GM23338 (cell line): ENCODE results near the gene HMCN2. TPM values are rescaled to one million over a fixed set of nuclear protein-coding genes. Genes with fewer than 3 reads are reported as not detected.

Source experiments
- ATAC-seq: fragments of 200-7000 bp; cut with Tn5 transposase; 3 replicates; pipeline ENCODE4 v1.9.1; 2020
- DNase-seq: peaks from one replicate; pipeline ENCODE4 v3.0.0-alpha.2; 2015; ENCODE audit warnings: low spot score
- H2AFZ ChIP-seq: fragments of 200-600 bp; sonication (generic); 2 replicates; pipeline ENCODE4 v1.8.0; 2016; ENCODE audit warnings: antibody characterized with exemption, mild to moderate bottlenecking, moderate library complexity
- H3F3A ChIP-seq: fragments of 200-600 bp; sonication (generic); replicated peaks from 2 replicates; pipeline ENCODE4 v1.8.0; 2017; ENCODE audit warnings: antibody characterized with exemption, mixed run types, low read depth
- H3K27ac ChIP-seq: fragments of 200-600 bp; sonication (generic); 2 replicates; pipeline ENCODE4 v1.6.1; 2016; ENCODE audit warnings: low read depth
- H3K27me3 ChIP-seq: fragments of 200-600 bp; sonication (generic); 2 replicates; pipeline ENCODE4 v1.8.0; 2016; ENCODE audit warnings: mild to moderate bottlenecking, mixed run types, moderate library complexity; ENCODE audit not compliant: insufficient read depth
- H3K36me3 ChIP-seq: fragments of 200-600 bp; sonication (generic); 2 replicates; pipeline ENCODE4 v1.8.0; 2016; ENCODE audit warnings: mild to moderate bottlenecking; ENCODE audit not compliant: insufficient read depth
- H3K4me1 ChIP-seq: fragments of 200-600 bp; sonication (generic); 2 replicates; pipeline ENCODE4 v1.8.0; 2016; ENCODE audit warnings: mild to moderate bottlenecking, moderate library complexity; ENCODE audit not compliant: insufficient read depth
- H3K4me2 ChIP-seq: fragments of 200-600 bp; sonication (generic); 2 replicates; pipeline ENCODE4 v1.7.1; 2017; ENCODE audit warnings: mixed run types
- H3K4me3 ChIP-seq: fragments of 200-600 bp; sonication (generic); 2 replicates; pipeline ENCODE4 v1.6.1; 2016; ENCODE audit warnings: mixed run types
- H3K79me2 ChIP-seq: fragments of 200-600 bp; sonication (generic); replicated peaks from 2 replicates; pipeline ENCODE4 v1.8.0; 2017; ENCODE audit warnings: mild to moderate bottlenecking; ENCODE audit not compliant: insufficient read depth
- H3K9me2 ChIP-seq: fragments of 200-600 bp; sonication (generic); 2 replicates; pipeline ENCODE4 v1.8.0; 2017; ENCODE audit not compliant: insufficient read depth
- H4K20me1 ChIP-seq: fragments of 200-600 bp; sonication (generic); replicated peaks from 2 replicates; pipeline ENCODE4 v1.8.0; 2017; ENCODE audit warnings: mild to moderate bottlenecking; ENCODE audit not compliant: insufficient read depth
- H3K27ac Mint-ChIP-seq: 2 replicates; pipeline ENCODE4 v1.8.0; 2020; ENCODE audit warnings: inconsistent platforms, mild to moderate bottlenecking, moderate library complexity, mixed read lengths
- H3K27me3 Mint-ChIP-seq: 3 replicates; pipeline ENCODE4 v1.8.0; 2022; ENCODE audit warnings: low read depth, mild to moderate bottlenecking, moderate library complexity, mixed read lengths, inconsistent platforms; ENCODE audit not compliant: insufficient read depth, poor library complexity
- H3K36me3 Mint-ChIP-seq: 3 replicates; pipeline ENCODE4 v1.8.0; 2021; ENCODE audit warnings: low read depth, mild to moderate bottlenecking, inconsistent platforms, moderate library complexity, mixed read lengths
- H3K4me1 Mint-ChIP-seq: 3 replicates; pipeline ENCODE4 v1.8.0; 2020; ENCODE audit warnings: mild to moderate bottlenecking, inconsistent platforms, mixed read lengths
- H3K4me3 Mint-ChIP-seq: 3 replicates; pipeline ENCODE4 v1.8.0; 2021; ENCODE audit warnings: moderate library complexity, mild to moderate bottlenecking, inconsistent platforms, mixed read lengths
- H3K9me3 Mint-ChIP-seq: 3 replicates; pipeline ENCODE4 v1.8.0; 2020; ENCODE audit warnings: moderate library complexity, mild to moderate bottlenecking, inconsistent platforms, mixed read lengths
- CREB1 ChIP-seq: fragments of 250-450 bp; sonication (Bioruptor Pico); IDR thresholded peaks from 2 replicates; pipeline ENCODE4 v1.5.0; 2020; ENCODE audit warnings: low read depth, mild to moderate bottlenecking, moderate library complexity
- CTCF ChIP-seq, 2 experiments: fragments of 200-600 bp in 1 of 2; sonication (generic) in 1 of 2; conservative IDR thresholded peaks; 2 replicates each; pipeline versions ENCODE4 v1.5.1 to v1.6.1; 2016 to 2017; ENCODE audit warnings: antibody characterized with exemption in 2 of 2, low read depth in 2 of 2, mild to moderate bottlenecking in 2 of 2, moderate library complexity in 1 of 2
- ETS1 ChIP-seq: IDR thresholded peaks from 2 replicates; pipeline ENCODE4 v1.6.1; 2016; ENCODE audit warnings: antibody characterized with exemption
- EZH2phosphoT487 ChIP-seq: fragments of 200-600 bp; sonication (generic); IDR thresholded peaks from one replicate; pipeline ENCODE4 v1.8.1; 2018; ENCODE audit warnings: antibody characterized with exemption; ENCODE audit not compliant: unreplicated experiment
- JUNB ChIP-seq: IDR thresholded peaks from one replicate; pipeline ENCODE4 v1.6.1; 2016; ENCODE audit warnings: antibody characterized with exemption; ENCODE audit not compliant: unreplicated experiment
- NANOG ChIP-seq: IDR thresholded peaks from 2 replicates; pipeline ENCODE4 v1.6.1; 2016; ENCODE audit warnings: antibody characterized with exemption, borderline replicate concordance
- REST ChIP-seq: IDR thresholded peaks from one replicate; pipeline ENCODE4 v1.6.1; 2018; ENCODE audit warnings: antibody characterized with exemption; ENCODE audit not compliant: unreplicated experiment
- STAT1 ChIP-seq: IDR thresholded peaks from one replicate; pipeline ENCODE4 v1.6.1; 2016; ENCODE audit warnings: antibody characterized with exemption; ENCODE audit not compliant: unreplicated experiment
- ZNF114 ChIP-seq: fragments of 250-450 bp; sonication (Bioruptor Pico); IDR thresholded peaks from 2 replicates; pipeline ENCODE4 v1.5.0; 2020; ENCODE audit warnings: mild to moderate bottlenecking, moderate library complexity
- ZNF462 ChIP-seq: fragments of 250-450 bp; sonication (Bioruptor Pico); IDR thresholded peaks from 2 replicates; pipeline ENCODE4 v1.5.0; 2020; ENCODE audit warnings: mild to moderate bottlenecking, moderate library complexity
- polyA plus RNA-seq: library from polyadenylated mRNA; unstranded; fragments of >200 nt; fragmentation: Nextera tagmentation; extraction: Ambion mirVana; gene quantifications from 2 replicates; pipeline ENCODE4 v1.2.1, GENCODE V29; 2016
- total RNA-seq: library from RNA; depleted of rRNA; stranded (reverse); fragments of >200 nt; shearing (Covaris generic); gene quantifications from 2 replicates; pipeline ENCODE4 v1.2.3, GENCODE V29; 2014

Gene HMCN2
- total and polyA plus RNA-seq, 2 experiments from 2014 or later, result 1.3 to 4.7 TPM

- no peak for TF ChIP-seq REST
- no peak for TF ChIP-seq CTCF (conservative IDR thresholded peaks at IDR 0.05; ENCODE audit: low read depth in 2 of 2)
- TF ChIP-seq JUNB, result no peak
- TF ChIP-seq ETS1, result no peak
- no peak for TF ChIP-seq CREB1
- TF ChIP-seq NANOG, result no peak
- TF ChIP-seq STAT1, result no peak
- no peak for TF ChIP-seq ZNF114
Observed at GRCh38 chr9:130323051-130323745, 57.6 kb downstream of the HMCN2 start (continued).

- Histone ChIP-seq H3F3A (no peaks in the 10 kb centered on the region), H3K4me1 (no peaks in the 10 kb centered on the region), H3K4me3 (no peak overlapping the region), H3K9me2 (no peaks in the 10 kb centered on the region), H4K20me1 (no peaks in the 10 kb centered on the region), H3K4me2 (no peak overlapping the region), H3K27ac (no peak overlapping the region), H2AFZ (no peak overlapping the region), H3K36me3 (no peaks in the 10 kb centered on the region), H3K79me2 (no peaks in the 10 kb centered on the region), H3K27me3 (no peaks in the 10 kb centered on the region)
- Mint-ChIP-seq H3K4me1 (peaks cover 23% of the 10 kb centered on the region), H3K27me3 (peaks cover 13% of the 10 kb centered on the region), H3K9me3 (no peaks in the 10 kb centered on the region; the same call in 2 of the 3 replicates), H3K36me3 (peaks cover 13% of the 10 kb centered on the region; the same call in 2 of the 3 replicates), H3K27ac (no peak overlapping the region; the same call in 1 of the 2 replicates), H3K4me3 (no peak overlapping the region)
- ATAC-seq (no peak), DNase-seq (no peak)
- TF ChIP-seq EZH2phosphoT487, result no peak
- TF ChIP-seq STAT1, result no peak
- TF ChIP-seq ZNF462 (CRISPR knock-in tag), result no peak
Observed at GRCh38 chr9:130325921-130326320, 60.4 kb downstream of the HMCN2 start.
